Measurements from ENCODE around the gene GDAP1L1.
"Not testable (repeated sequence)": the region's sequence is repeated elsewhere in the genome, so short reads cannot be mapped to it uniquely, and the experiment has no call there.

GDAP1L1 gene

GRCh38 chr20:44254073-44254472 lies 7.0 kb downstream of the GDAP1L1 start:
- no peak for DNase-seq (ENCODE audit: low read depth in 2 of 3, low spot score in 2 of 3)

DNA sequence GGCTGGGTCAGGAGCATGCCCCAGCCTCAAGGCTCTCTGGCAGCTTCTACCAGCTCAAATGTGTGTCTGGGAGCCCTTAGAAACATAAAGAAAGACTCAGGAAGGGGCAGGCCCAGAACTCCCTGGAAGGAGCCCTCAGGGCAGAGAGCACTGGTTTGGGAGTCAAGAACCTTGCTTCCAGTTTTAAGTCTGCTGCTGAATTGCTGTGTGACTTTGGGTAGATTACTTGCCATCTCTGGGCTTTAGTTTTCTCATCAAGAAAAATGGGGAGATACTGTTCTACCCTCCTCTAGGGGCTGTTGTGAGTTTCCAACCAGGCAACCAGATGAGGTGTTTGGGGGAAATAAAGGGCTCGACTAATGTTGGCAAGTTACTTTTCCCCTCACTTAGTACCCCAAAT lies 8.8 kb downstream of the GDAP1L1 start:
- no peak for DNase-seq (ENCODE audit: low read depth in 2 of 3, low spot score in 2 of 3)

- DNase-seq (ENCODE audit: low read depth in 2 of 3, low spot score in 2 of 3) = no peak
Observed at GRCh38 chr20:44256961-44257360, 9.9 kb downstream of the GDAP1L1 start.

DNA sequence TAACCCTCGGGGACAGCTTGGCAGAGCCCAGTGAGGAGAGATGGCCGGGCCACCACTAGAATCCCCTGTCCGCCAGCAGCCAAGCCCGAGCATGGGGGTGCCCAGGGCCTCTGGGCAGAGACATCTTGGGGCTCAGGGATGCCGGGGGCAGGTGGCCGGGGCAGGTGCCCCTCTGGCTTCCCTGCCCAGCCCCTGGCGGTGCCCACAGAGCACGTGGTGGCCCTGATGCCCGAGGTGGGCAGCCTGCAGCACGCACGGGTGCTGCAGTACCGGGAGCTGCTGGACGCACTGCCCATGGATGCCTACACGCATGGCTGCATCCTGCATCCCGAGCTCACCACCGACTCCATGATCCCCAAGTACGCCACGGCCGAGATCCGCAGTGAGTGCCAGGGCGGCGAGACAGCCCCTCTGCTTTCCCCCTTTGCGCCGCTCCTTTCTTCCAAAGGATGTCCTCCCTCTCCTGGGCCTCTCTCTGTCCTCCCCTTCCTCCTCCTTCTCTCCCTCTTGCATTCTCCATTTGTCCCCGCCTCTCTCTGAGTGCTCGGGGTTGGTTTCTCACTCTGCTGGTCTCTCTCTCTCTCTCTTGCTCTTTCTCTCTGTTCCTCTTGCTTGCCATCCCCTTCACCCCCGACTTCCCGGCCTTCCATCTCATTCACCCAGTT lies 11.2 kb downstream of the GDAP1L1 start:
- DNase-seq (ENCODE audit: low read depth in 2 of 3, low spot score in 2 of 3) = no peak

DNA sequence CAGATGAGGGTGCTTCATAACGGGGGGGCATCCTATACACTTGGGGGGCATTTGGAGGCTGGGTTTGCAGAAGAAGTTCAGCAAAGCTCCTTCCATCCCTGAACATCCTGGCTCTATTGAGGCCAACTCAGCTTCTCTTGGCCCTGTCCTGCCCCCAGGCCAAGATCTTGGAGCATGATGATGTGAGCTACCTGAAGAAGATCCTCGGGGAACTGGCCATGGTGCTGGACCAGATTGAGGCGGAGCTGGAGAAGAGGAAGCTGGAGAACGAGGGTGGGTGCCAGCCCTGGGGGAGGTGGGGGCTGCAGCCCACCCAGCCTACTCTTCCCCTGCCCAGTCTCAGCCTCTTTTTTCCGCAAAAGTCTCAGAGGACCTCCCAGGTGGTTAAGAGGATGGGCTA lies 17.2 kb downstream of the GDAP1L1 start:
- no peak for DNase-seq (ENCODE audit: low read depth in 2 of 3, low spot score in 2 of 3)

DNA sequence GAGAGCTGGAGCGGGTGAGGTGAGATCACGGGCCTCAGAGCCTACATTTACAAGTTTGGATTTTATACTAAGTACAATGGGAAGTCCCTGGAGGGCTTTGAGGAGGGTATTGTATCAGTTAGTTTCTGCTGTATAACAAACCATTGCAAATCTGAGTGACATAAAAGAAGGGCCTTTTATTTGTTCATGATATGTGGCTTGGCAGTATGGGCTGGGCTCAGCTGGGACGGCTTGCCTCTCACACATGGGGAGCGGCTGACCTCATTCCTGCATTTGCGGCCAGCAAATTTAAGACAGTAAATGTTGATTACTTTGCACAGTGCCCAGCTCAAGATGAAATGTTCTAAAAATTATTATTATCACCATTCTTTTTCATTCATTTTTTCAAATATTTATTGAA lies 21.7 kb downstream of the GDAP1L1 start:
- no peak for DNase-seq (ENCODE audit: low read depth in 2 of 3, low spot score in 2 of 3)

DNA sequence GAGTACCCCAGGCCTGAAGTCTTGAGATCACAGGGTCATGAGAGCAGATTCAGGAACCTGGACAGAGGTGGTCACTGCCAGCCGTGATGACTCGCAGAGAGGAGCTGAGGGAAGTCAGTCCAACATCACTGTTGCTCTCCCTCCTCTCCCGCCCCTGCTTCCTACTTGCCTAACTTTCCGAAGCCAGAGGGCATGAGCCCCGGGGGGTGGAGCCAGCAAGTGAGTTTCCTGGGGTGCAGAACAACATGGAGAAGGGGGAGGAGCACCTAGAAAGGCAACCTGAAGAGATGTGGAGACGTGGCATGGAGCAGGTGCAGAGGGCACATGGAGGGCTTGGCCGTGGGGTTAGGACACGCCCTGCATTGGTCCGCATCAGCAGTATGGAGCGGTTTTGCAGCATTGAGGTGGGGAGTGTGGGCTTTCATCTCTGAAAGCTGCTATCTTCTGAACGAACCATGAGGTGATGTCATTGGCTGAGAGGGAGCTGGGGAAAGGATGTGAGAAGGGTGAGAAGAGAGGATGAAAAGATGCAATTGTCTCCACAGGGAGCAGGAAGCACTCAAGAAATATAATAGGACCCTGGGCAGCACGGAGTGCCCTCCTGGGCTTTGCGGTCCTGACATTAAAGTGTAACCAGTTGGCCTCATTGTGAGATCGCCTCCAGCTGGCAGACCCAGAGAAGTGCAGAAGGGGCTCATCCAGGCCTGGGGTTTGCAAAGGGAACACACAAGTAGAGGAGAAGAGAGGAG lies 25.0 kb downstream of the GDAP1L1 start:
- DNase-seq (ENCODE audit: low read depth in 2 of 3, low spot score in 2 of 3) = no peak

DNA sequence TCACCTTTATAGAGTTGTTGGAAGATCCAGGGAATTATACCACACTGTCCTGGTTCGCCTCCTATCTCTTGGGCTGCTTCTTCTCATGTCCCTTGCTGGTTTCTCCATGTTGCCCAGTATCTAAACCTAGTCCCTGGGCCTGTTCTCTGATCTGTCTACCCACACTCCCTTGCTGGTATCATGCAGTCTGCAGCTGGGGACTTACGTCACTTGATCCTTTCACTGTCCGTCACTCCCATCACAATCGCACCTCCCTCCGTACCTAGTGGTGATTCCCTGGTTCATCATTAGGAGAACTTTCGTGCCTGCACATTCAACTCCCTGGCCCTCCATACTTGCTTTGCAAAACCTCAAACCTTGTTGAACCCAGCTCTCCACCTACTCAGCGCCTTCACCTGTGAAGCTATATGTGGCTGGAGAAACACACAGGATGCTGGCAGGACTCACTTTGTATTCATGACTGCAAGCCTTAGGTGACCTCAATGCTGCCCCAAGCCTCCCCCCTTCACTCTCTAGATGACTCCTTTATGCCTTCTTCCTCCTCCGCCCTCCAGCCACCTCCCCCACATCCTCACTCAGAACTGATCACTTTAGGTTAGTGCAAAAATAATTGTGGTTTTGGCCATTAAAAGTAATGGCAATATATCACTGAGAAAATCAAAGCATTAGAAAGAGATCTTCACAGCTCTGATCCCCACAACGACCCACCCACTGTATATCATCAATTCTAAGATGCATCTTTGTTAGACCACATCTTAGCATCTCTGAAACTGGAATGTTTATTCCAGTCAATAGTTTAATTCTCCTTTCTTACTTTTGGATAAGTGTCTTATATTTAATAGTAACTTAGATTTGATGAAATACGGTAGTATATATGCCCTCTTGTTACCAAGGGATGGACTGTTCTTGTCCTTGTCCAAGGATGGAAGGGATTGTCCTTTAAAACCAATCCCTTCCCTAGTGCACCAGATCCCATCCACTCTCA lies 26.4 kb downstream of the GDAP1L1 start:
- no peak for DNase-seq (ENCODE audit: low read depth in 2 of 3, low spot score in 2 of 3)

DNA sequence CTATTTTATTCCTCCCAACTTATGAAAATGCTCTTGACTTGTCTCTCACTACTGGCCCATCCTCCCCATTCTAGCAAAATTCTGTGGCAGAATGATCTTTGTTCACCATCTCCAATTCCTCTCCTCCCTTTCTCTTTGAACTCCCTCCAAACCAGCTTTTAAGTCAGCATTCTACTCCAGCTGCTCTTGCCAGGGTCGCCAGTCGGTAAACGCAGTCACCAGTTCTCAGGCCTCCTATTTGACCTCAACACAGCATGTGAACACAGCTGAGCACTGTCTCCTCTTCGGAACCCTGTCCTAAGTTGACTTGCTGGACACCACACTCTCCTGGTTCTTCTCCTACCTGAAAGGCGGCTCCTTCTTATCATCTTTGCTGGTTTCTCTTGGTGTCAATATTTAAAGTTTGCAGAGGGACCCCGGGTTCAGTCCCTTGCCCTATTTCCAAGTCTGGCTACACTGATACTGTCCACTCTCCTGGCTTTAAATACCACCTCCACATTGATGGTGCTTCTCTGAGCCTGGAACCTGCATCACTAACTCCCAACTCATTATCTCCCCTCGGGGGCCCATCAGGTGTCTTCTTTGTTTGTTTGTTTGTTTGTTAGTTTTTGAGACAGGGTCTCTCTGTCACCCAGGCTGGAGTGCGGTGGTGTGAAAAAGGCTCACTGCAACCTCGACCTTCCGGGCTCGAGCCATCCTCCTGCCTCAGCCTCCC lies 27.4 kb downstream of the GDAP1L1 start:
- DNase-seq (ENCODE audit: low read depth in 2 of 3, low spot score in 2 of 3) = no peak

GRCh38 chr20:44279228-44279627 lies 32.1 kb downstream of the GDAP1L1 start:
- no peak for DNase-seq (ENCODE audit: low read depth in 2 of 3, low spot score in 2 of 3)

DNA sequence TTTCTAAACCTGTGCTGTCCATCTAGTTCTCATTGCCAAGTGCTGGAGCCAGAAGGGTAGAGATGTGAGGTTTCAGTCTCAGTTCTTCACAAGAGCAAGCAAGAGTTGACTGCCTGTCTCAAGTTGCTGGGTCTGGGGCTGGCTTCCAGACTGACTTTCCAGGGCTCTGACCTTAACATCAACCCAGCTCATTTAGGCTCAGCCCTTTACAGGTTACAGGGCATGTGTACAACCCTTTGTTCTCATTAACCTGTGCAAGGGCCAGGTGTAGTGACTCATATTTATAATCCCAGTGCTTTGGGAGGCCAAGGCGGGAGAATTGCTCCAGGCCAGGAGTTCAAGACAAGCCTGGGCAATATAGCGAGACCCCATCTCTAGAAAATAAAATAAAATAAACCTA lies 33.3 kb downstream of the GDAP1L1 start:
- no peak for DNase-seq (ENCODE audit: low read depth in 2 of 3, low spot score in 2 of 3)

DNA sequence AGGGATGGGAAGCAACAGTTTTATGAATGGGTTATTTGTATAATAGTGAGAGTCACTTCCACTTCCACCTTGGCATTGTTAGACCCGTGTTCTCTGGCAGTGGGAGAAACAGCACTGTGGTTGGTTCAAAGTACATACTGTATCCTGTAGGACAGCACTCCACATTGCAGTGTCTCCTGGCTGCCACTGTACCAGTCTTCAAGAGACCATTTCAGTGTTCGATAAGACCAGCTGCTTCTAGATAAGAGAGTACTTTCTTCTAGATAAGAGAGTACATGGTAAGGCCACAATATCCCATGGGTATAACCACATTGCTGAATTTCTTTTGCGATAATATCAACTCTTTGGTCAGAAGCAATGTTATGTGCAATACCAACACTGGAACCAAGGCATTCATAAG lies 35.1 kb downstream of the GDAP1L1 start:
- DNase-seq (ENCODE audit: low read depth in 2 of 3, low spot score in 2 of 3) = no peak

DNA sequence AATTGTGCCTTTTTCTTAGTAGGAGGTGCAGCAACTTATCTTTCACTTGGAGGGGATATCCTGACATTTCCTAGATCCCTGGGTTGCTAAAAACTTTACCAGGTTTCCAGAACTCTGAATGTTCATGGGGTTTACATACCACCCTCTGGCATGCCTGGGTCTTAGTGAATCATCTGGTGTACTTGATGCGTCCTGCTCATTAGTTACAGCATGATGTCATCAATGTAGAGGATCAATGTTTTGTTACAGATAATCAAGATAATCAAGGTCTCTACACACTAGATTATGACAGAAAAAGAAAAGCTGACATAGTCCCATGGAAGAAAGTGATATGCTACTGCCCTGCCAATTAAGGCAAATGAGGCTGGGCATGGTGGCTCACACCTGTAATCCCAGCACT lies 36.9 kb downstream of the GDAP1L1 start:
- DNase-seq (ENCODE audit: low read depth in 2 of 3, low spot score in 2 of 3) = no peak

GRCh38 chr20:44287272-44288097 lies 40.4 kb downstream of the GDAP1L1 start:
- no peak for DNase-seq (ENCODE audit: low read depth in 2 of 3, low spot score in 2 of 3)

DNA sequence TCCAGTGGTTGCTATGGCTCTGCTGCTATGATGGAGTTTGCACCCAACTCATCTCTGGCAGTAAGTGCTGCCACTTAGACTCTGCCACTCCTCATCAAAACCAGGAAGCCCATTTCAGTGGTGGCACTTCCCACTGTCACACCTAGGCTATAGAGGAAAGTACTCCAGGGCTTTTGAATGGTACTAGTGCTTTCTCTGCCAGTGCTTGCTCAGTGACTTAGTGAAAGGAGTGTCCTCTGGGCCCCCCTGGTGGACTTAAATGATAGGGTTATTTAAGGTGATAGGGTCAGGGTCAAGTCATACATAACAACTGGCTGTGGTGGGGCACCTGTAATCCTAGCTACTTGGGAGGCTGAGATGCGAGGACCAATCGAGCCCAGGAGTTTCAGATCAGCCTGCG lies 41.1 kb downstream of the GDAP1L1 start:
- no peak for DNase-seq (ENCODE audit: low read depth in 2 of 3, low spot score in 2 of 3)

GRCh38 chr20:44291754-44292153 lies 44.6 kb downstream of the GDAP1L1 start:
- no peak for DNase-seq (ENCODE audit: low read depth in 2 of 3, low spot score in 2 of 3)

DNA sequence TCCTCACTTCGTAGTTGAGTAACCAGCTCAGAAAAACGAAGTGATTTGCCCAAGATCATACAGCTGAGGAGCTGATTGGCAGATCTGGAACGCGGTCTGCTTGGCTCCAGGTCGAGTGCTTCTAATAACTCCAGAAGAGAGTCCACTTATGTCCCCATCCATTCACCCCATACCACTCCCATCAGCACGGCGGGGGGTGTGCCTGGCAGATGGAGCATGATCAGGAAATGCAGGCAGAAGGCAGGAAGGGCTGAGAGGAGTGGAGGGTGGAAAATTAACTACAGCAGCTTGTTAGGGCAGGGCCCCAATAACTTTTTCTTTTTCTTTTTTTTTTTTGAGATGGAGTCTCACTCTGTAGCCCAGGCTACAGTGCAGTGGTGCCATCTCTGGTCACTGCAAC lies 48.9 kb downstream of the GDAP1L1 start:
- no peak for DNase-seq (ENCODE audit: low read depth in 2 of 3, low spot score in 2 of 3)

DNA sequence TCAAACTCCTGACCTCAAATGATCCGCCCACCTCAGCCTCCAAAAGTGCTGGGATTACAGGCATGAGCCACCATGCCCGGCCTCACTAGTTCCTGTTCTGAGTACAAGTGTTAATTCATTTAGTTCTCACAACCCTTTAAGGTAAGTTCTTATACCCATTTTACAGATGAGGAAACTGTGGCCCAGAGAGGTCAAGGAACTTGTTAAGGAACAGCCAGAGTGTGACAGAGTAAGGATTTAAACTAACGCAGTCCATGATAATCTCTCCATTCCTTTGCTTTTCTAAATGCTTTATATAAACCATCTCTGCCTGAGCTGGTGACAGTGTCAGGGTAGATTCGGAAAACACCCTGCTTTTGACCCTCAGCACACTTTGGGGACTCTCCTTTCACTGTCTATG lies 50.6 kb downstream of the GDAP1L1 start:
- DNase-seq (ENCODE audit: low read depth in 2 of 3, low spot score in 2 of 3) = no peak

DNA sequence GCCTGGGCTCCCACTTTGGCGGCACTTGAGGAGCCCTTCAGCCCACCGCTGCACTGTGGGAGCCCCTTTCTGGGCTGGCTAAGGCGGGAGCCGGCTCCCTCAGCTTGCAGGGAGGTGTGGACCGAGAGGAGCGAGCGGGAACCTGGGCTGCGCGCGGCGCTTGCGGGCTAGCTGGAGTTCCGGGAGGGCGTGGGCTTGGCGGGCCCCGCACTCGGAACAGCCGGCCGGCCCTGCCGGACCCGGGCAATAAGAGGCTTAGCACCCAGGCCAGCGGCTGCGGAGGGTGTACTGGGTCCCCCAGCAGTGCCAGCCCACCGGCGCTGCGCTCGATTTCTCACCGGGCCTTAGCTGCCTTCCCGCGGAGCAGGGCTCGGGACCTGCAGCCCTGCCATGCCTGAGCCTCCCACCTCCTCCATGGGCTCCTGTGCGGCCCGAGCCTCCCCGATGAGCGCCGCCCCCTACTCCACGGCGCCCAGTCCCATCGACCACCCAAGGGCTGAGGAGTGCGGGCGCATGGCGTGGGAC lies 52.0 kb downstream of the GDAP1L1 start:
- not testable (repeated sequence) for DNase-seq (ENCODE audit: low read depth in 2 of 3, low spot score in 2 of 3)

DNA sequence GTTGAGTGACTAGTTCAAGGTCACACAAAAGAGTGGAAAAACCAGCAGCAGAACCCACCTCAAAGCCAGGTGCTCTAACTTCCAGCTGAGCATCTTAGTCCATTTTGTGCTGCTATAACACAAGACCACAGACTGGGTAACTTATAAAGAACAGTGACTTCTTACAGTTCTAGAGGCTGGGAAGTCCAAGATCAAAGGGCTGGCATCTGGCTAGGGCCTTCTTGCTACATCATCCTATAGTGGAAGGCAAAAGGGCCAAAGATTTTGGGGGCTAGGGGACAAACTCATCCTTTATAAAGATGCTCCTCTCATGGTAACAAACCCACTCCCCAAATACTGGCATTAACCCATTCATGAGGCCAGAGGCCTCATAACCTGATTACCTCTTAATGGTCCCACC lies 54.2 kb downstream of the GDAP1L1 start:
- no peak for DNase-seq (ENCODE audit: low read depth in 2 of 3, low spot score in 2 of 3)
